ENCODE results near the gene PLCXD3.

PLCXD3 gene

GRCh38 chr5:41284938-41285337, 225.5 kb downstream of the PLCXD3 start:
- Histone ChIP-seq H3K4me1 (ENCODE audit: control insufficient read depth, insufficient read depth, low read length) (no peaks in the 10 kb centered on the region), H3K36me3 (ENCODE audit: control insufficient read depth in 2 of 2, insufficient read depth in 1 of 2, low read length in 2 of 2) (no peaks in the 10 kb centered on the region), H3K27ac (ENCODE audit: extremely low read depth, low read depth, low read length) (no peak overlapping the region), H3K4me3 (ENCODE audit: low read depth, low read length) (no peak overlapping the region), H3K9me3 (ENCODE audit: control insufficient read depth, insufficient read depth, low read depth, low read length) (no peaks in the 10 kb centered on the region; the same call in 1 of the 2 replicates)
- ChIA-PET CTCF (no interaction called here), POLR2A (no interaction called here)
- TF ChIP-seq ZNF169 (tag by site-specific recombination; IDR thresholded peaks at IDR 0.05), result no peak
- no peak for TF ChIP-seq ZNF449 (tag by site-specific recombination; IDR thresholded peaks at IDR 0.05)
- TF ChIP-seq CTCF (tag by site-specific recombination; IDR thresholded peaks at IDR 0.05), result no peak
- no peak for TF ChIP-seq ZNF133 (tag by site-specific recombination; IDR thresholded peaks at IDR 0.05)
- TF ChIP-seq KLF1 (tag by site-specific recombination; IDR thresholded peaks at IDR 0.05), result no peak
- TF ChIP-seq ZNF292 (tag by site-specific recombination; IDR thresholded peaks at IDR 0.05; ENCODE audit: borderline replicate concordance, low read depth), result no peak
- no peak for TF ChIP-seq ZNF214 (tag by site-specific recombination; IDR thresholded peaks at IDR 0.05; ENCODE audit: borderline replicate concordance)
- no peak for TF ChIP-seq ZSCAN30 (tag by site-specific recombination; IDR thresholded peaks at IDR 0.05)
- TF ChIP-seq ZBTB17 (tag by site-specific recombination; IDR thresholded peaks at IDR 0.05), result no peak
- no peak for TF ChIP-seq ZNF19 (tag by site-specific recombination; IDR thresholded peaks at IDR 0.05; ENCODE audit: low read depth)
- TF ChIP-seq ZNF518A (tag by site-specific recombination; conservative IDR thresholded peaks at IDR 0.05; ENCODE audit: low read depth), result no peak
- no peak for TF ChIP-seq ZNF280C (tag by site-specific recombination; IDR thresholded peaks at IDR 0.05)
- no peak for TF ChIP-seq ZNF341 (tag by site-specific recombination; IDR thresholded peaks at IDR 0.05; ENCODE audit: low read depth)
- TF ChIP-seq ZNF354C (tag by site-specific recombination; IDR thresholded peaks at IDR 0.05; ENCODE audit: borderline replicate concordance, low read depth), result no peak
- no peak for TF ChIP-seq ZBTB10 (tag by site-specific recombination; IDR thresholded peaks at IDR 0.05)
- TF ChIP-seq SCRT2 (tag by site-specific recombination; IDR thresholded peaks at IDR 0.05), result no peak
- no peak for TF ChIP-seq PRDM6 (tag by site-specific recombination; IDR thresholded peaks at IDR 0.05)

Data from HEK293 (cell line).